HG02763 (cell line): ENCODE data around the gene SPTBN5.

ENCODE experiments used
- ATAC-seq: cut with Tn5 transposase; IDR thresholded peaks from one replicate; pipeline ENCODE4 v1.9.1; 2021; ENCODE audit warnings: mild to moderate bottlenecking, moderate library complexity; ENCODE audit not compliant: unreplicated experiment

Gene SPTBN5

GRCh38 chr15:41926185-41927056 is 32.6 kb upstream of the SPTBN5 start:
- no peak for ATAC-seq

GRCh38 chr15:41925086-41925608 is 31.3 kb upstream of the SPTBN5 start:
- ATAC-seq = no peak

- ATAC-seq = no peak
Observed at GRCh38 chr15:41923401-41923997, 29.6 kb upstream of the SPTBN5 start.

- ATAC-seq = no peak
Observed at GRCh38 chr15:41922353-41922752, 28.5 kb upstream of the SPTBN5 start.

- no peak for ATAC-seq
Observed at GRCh38 chr15:41921639-41922038, 27.8 kb upstream of the SPTBN5 start.

GRCh38 chr15:41921167-41921566 is 27.3 kb upstream of the SPTBN5 start:
- ATAC-seq = no peak

GRCh38 chr15:41919954-41920538 is 26.2 kb upstream of the SPTBN5 start:
- no peak for ATAC-seq

GRCh38 chr15:41919201-41919820 is 25.5 kb upstream of the SPTBN5 start:
- no peak for ATAC-seq

GRCh38 chr15:41918506-41919126 is 24.8 kb upstream of the SPTBN5 start:
- ATAC-seq = no peak

GRCh38 chr15:41917767-41918430 is 24.0 kb upstream of the SPTBN5 start:
- no peak for ATAC-seq

GRCh38 chr15:41915255-41915994 is 21.6 kb upstream of the SPTBN5 start:
- no peak for ATAC-seq

GRCh38 chr15:41914411-41914810 is 20.6 kb upstream of the SPTBN5 start:
- no peak for ATAC-seq

- no peak for ATAC-seq
Observed at GRCh38 chr15:41913256-41913655, 19.4 kb upstream of the SPTBN5 start.

GRCh38 chr15:41911691-41912345 is 18.0 kb upstream of the SPTBN5 start:
- no peak for ATAC-seq

- no peak for ATAC-seq
Observed at GRCh38 chr15:41908736-41909461, 15.0 kb upstream of the SPTBN5 start.

- ATAC-seq = no peak
Observed at GRCh38 chr15:41907141-41907540, 13.3 kb upstream of the SPTBN5 start.

GRCh38 chr15:41906608-41907007 is 12.8 kb upstream of the SPTBN5 start:
- no peak for ATAC-seq

- ATAC-seq = no peak
Observed at GRCh38 chr15:41905036-41905793, 11.4 kb upstream of the SPTBN5 start.
